Transverse colon (tissue), 4 donors: ENCODE data around the gene SLC38A1. TPM values are rescaled to one million over a fixed set of nuclear protein-coding genes. Genes with fewer than 3 reads are reported as not detected.
"Not testable (repeated sequence)": the region's sequence is repeated elsewhere in the genome, so short reads cannot be mapped to it uniquely, and the experiment has no call there.

Source experiments
- DNase-seq: peaks from one replicate; pipeline ENCODE4 v3.0.0-alpha.2; 2019
- H3K27ac ChIP-seq, 4 donors: fragments of 200-600 bp; sonication (generic); 2 replicates each; pipeline ENCODE4 v1.5.1; 2016 to 2018; ENCODE audit warnings: inconsistent platforms in 4 of 4
- H3K27me3 ChIP-seq: fragments of 200-600 bp; sonication (generic); 2 replicates; pipeline ENCODE4 v1.5.1; 2017; ENCODE audit warnings: inconsistent platforms
- H3K36me3 ChIP-seq, 4 donors: fragments of 200-600 bp; sonication (generic); 2 replicates each; pipeline ENCODE4 v1.5.1; 2017 to 2019; ENCODE audit warnings: inconsistent platforms in 4 of 4
- H3K4me1 ChIP-seq, 4 donors: fragments of 200-600 bp; sonication (generic); 2 replicates each; pipeline ENCODE4 v1.5.1; 2017 to 2020; ENCODE audit warnings: inconsistent platforms in 4 of 4
- H3K4me3 ChIP-seq, 4 donors: fragments of 200-600 bp; sonication (generic); 1 replicate in 1 of 4; 2 replicates in 3 of 4; pipeline versions ENCODE4 v1.5.1 to v1.6.1; 2017 to 2019; ENCODE audit warnings: inconsistent platforms in 4 of 4
- H3K9me3 ChIP-seq, 2 donors: fragments of 200-600 bp; sonication (generic); 2 replicates each; pipeline ENCODE4 v1.5.1; 2017 to 2019; ENCODE audit warnings: inconsistent platforms in 2 of 2
- EP300 ChIP-seq: sonication (generic); formaldehyde crosslinking; IDR thresholded peaks from one replicate; pipeline ENCODE4 v1.6.1; 2017; ENCODE audit warnings: antibody characterized with exemption, low read depth
- POLR2A ChIP-seq: fragments of 450-650 bp; IDR thresholded peaks from one replicate; pipeline ENCODE4 v1.6.1; 2016; ENCODE audit warnings: antibody characterized with exemption, mild to moderate bottlenecking, moderate library complexity
- POLR2AphosphoS5 ChIP-seq, 3 donors: sonication (generic); formaldehyde crosslinking; IDR thresholded peaks; one replicate each; pipeline ENCODE4 v1.6.1; 2016; ENCODE audit warnings: antibody characterized with exemption in 3 of 3
- WGBS, 2 donors: methylation state at CpG; one replicate each; pipeline ENCODE4 v1.1.5; 2018; ENCODE audit warnings: low coverage in 1 of 2; 5-methylcytosine and 5-hydroxymethylcytosine counted together
- in situ Hi-C, 4 donors: fragments of 200-750 bp; cut with MboI; loops; one replicate each; pipeline versions ENCODE4 v1.15.0 to v1.15.1; 2017; ENCODE audit warnings: low sequenced_read_pairs in 3 of 4, low pct_ligation_motif_present in 1 of 4, low pct_unique_long_range_greater_than_20kb in 1 of 4
- intact Hi-C: fragments of 100-400 bp; cut with DNase I; formaldehyde crosslinking; loops from one replicate; pipeline ENCODE4 v1.15.1; 2023; ENCODE audit warnings: low total_unique reads
- total RNA-seq, 4 donors: library from RNA; depleted of rRNA; stranded (reverse); fragments of >200 nt; gene quantifications; one replicate each; pipeline ENCODE4 v1.1.0, GENCODE V29; 2016
- TF ChIP-seq, protein P1 (sequence below), 5 experiments: fragments of 200-600 bp in 3 of 5; fragments of 450-650 bp in 2 of 5; sonication (generic) in 3 of 5; IDR thresholded peaks; 1 replicate in 2 of 5; 2 replicates in 3 of 5; pipeline ENCODE4 v1.5.1; 2016 to 2017; ENCODE audit warnings: antibody characterized with exemption in 5 of 5, inconsistent platforms in 3 of 5, mild to moderate bottlenecking in 2 of 5, moderate library complexity in 1 of 5

The SLC38A1 gene
- total RNA-seq, 4 donors from 2014 or later, result 36.8 to 139 (median 117) TPM

DNA sequence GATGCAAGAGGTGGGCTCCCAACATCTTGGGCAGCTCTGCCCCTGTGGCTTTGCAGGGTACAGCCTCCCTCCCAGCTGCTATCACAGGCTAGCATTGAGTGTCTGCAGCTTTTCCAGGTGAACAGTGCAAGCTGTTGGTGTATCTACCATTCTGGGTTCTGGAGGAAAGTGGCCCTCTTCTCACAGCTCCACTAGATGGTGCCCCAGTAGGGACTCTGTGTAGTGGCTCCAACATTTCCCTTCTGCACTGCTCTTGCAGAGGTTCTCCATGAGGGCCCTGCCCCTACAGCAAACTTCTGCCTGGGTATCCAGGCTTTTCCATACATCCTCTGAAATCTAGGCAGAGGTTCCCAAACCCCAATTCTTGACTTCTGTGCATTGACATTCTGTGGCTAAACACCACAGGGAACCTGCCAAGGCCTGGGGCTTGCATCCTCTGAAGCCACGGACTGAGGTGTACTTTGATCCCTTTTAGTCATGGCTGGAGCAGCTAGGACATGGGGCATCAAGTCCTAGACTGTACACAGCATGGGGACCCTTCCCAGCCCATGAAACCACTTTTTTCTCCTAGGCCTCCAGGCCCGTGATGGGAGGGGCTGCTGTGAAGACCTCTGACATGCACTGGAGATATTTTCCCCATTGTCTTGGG, 24.0 kb upstream of the SLC38A1 start:
- DNase-seq, result no peak
- H3K27me3 ChIP-seq, result no peaks in the 10 kb centered on the region
- H3K4me3 ChIP-seq, result no peak overlapping the region
- H3K9me3 ChIP-seq, result no peaks in the 10 kb centered on the region
- WGBS, 2 donors, result 91% methylated on average over 2 of the region's 2 CpGs; no CpG with 5 or more reads in 1 of the 2 donors
- TF ChIP-seq, protein P1, sequence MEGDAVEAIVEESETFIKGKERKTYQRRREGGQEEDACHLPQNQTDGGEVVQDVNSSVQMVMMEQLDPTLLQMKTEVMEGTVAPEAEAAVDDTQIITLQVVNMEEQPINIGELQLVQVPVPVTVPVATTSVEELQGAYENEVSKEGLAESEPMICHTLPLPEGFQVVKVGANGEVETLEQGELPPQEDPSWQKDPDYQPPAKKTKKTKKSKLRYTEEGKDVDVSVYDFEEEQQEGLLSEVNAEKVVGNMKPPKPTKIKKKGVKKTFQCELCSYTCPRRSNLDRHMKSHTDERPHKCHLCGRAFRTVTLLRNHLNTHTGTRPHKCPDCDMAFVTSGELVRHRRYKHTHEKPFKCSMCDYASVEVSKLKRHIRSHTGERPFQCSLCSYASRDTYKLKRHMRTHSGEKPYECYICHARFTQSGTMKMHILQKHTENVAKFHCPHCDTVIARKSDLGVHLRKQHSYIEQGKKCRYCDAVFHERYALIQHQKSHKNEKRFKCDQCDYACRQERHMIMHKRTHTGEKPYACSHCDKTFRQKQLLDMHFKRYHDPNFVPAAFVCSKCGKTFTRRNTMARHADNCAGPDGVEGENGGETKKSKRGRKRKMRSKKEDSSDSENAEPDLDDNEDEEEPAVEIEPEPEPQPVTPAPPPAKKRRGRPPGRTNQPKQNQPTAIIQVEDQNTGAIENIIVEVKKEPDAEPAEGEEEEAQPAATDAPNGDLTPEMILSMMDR (IDR thresholded peaks at IDR 0.05), result no peak
- TF ChIP-seq POLR2AphosphoS5 (IDR thresholded peaks at IDR 0.05) (no peak), EP300 (no peak), POLR2A (no peak)
- in situ Hi-C loops, result loop anchor here in 2 of 4 donors (10.0 to 25.0 kb wide), 2 partner anchors 131 to 168 kb away; no protein-coding TSS in a partner anchor
- H3K4me1 ChIP-seq, result no peaks in the 10 kb centered on the region
- intact Hi-C loops, result no loop called here
- H3K27ac ChIP-seq, result no peak overlapping the region
- no peaks in the 10 kb centered on the region for H3K36me3 ChIP-seq

GRCh38 chr12:46291953-46292352, 23.1 kb upstream of the SLC38A1 start:
- H3K36me3 ChIP-seq, H3K27ac ChIP-seq, DNase-seq, H3K9me3 ChIP-seq, H3K4me1 ChIP-seq, H3K27me3 ChIP-seq, H3K4me3 ChIP-seq, intact Hi-C loops: not testable (repeated sequence)
- 95 to 96% methylated on average over 3 of the region's 3 CpGs for WGBS, 2 donors
- in situ Hi-C loops, result loop anchor here in 2 of 4 donors (10.0 to 25.0 kb wide), 2 partner anchors 130 to 167 kb away; no protein-coding TSS in a partner anchor

GRCh38 chr12:46285177-46285576, 16.3 kb upstream of the SLC38A1 start:
- H3K4me1 ChIP-seq, H3K27me3 ChIP-seq, intact Hi-C loops, DNase-seq, H3K4me3 ChIP-seq, H3K27ac ChIP-seq, H3K36me3 ChIP-seq: not testable (repeated sequence)
- in situ Hi-C loops, result loop anchor here in 1 of 4 donors (25.0 kb wide), 1 partner anchor 123 kb away; no protein-coding TSS in a partner anchor
- peaks cover 25 to 27% of the 10 kb centered on the region in 2 donors for H3K9me3 ChIP-seq
- WGBS, 2 donors, result 48% methylated on average over 2 of the region's 2 CpGs; no CpG with 5 or more reads in 1 of the 2 donors

DNA sequence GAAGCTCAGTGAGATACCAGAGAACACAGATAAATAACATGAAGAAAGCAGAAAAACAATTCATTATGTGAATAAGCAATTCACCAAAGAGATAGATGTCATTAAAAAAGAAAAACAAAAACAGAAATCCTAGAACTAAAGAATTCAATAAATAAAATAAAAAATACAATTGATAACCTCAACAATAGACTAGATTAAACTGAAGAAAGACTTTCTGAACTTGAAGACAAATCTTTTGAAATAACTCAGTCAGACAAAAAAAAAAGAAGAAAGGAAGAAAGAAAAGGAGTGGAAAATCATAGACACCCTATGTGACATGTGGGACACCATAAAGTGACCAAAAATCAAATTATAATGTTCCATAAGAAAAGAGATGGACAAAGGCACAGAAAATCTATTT, 14.0 kb upstream of the SLC38A1 start:
- DNase-seq, result no peak
- TF ChIP-seq POLR2A (no peak), POLR2AphosphoS5 (IDR thresholded peaks at IDR 0.05) (no peak), EP300 (no peak)
- TF ChIP-seq, protein P1 (IDR thresholded peaks at IDR 0.05), result no peak
- Histone ChIP-seq H3K27me3 (no peaks in the 10 kb centered on the region), H3K36me3 (no peaks in the 10 kb centered on the region), H3K4me1 (no peaks in the 10 kb centered on the region), H3K27ac (no peak overlapping the region), H3K9me3 (peaks cover 25 to 27% of the 10 kb centered on the region in 2 donors), H3K4me3 (no peak overlapping the region)
- in situ Hi-C loops, result loop anchor here in 1 of 4 donors (25.0 kb wide), 1 partner anchor 121 kb away; no protein-coding TSS in a partner anchor
- intact Hi-C loops, result no loop called here

- Histone ChIP-seq H3K27ac (no peak overlapping the region), H3K4me1 (no peaks in the 10 kb centered on the region), H3K27me3 (no peaks in the 10 kb centered on the region), H3K9me3 (no peaks in the 10 kb centered on the region), H3K36me3 (no peaks in the 10 kb centered on the region), H3K4me3 (no peak overlapping the region)
- 88 to 90% methylated on average over 3 of the region's 3 CpGs for WGBS, 2 donors
- in situ Hi-C loops (loop anchor here in 1 of 4 donors (25.0 kb wide), 1 partner anchor 114 kb away; no protein-coding TSS in a partner anchor), intact Hi-C loops (no loop called here)
- no peak for DNase-seq
- TF ChIP-seq POLR2A, result no peak
- no peak for TF ChIP-seq EP300
- TF ChIP-seq POLR2AphosphoS5 (IDR thresholded peaks at IDR 0.05), result no peak
- TF ChIP-seq, protein P1 (IDR thresholded peaks at IDR 0.05), result no peak
Observed at GRCh38 chr12:46276756-46277155, 7.9 kb upstream of the SLC38A1 start.
